Measurements from ENCODE around the gene CRISP1. TPM values are rescaled to one million over a fixed set of nuclear protein-coding genes. Genes with fewer than 3 reads are reported as not detected.
A peak's percentile ranks its signal among the peaks of the same experiment; 100 is the strongest.

The CRISP1 gene
- total and polyA plus RNA-seq, 9 of the 15 experiments (the other 6 are each of a cell fraction or from before 2014, with no cell fraction given) = not detected

GRCh38 chr6:49888742-49889431, 22.6 kb upstream of the CRISP1 start (continued):
- TF ChIP-seq TRIM24 (IDR thresholded peaks at IDR 0.05) (peak; percentile 99 to 100), ZNF184 (CRISPR knock-in tag; IDR thresholded peaks at IDR 0.05) (no peak), ARID1B (IDR thresholded peaks at IDR 0.05) (peak; percentile 99), ZNF77 (CRISPR knock-in tag; IDR thresholded peaks at IDR 0.05) (no peak), IRF9 (tag; IDR thresholded peaks at IDR 0.05) (peak; percentile 96), SETDB1 (IDR thresholded peaks at IDR 0.05; ENCODE audit: low read length) (no peak), HDAC3 (IDR thresholded peaks at IDR 0.05; ENCODE audit: borderline replicate concordance, partially characterized antibody) (peak; percentile 97), CSDE1 (IDR thresholded peaks at IDR 0.05) (no peak), IFI16 (CRISPR knock-in tag; IDR thresholded peaks at IDR 0.05) (no peak), HDAC6 (IDR thresholded peaks at IDR 0.05; ENCODE audit: low read depth, low read length) (no peak), ARID2 (IDR thresholded peaks at IDR 0.05) (no peak), GTF2E2 (tag; IDR thresholded peaks at IDR 0.05) (no peak; the same call in 1 of the 2 replicates), SMAD4 (CRISPR knock-in tag; conservative IDR thresholded peaks at IDR 0.05) (peak; percentile 97), SP1 (CRISPR knock-in tag; IDR thresholded peaks at IDR 0.05) (peak; percentile 67; the same call in 1 of the 2 replicates), ZC3H8 (IDR thresholded peaks at IDR 0.05) (no peak), NFYB (IDR thresholded peaks at IDR 0.05; ENCODE audit: extremely low read depth, insufficient read length) (no peak), RHOXF2B (CRISPR knock-in tag; conservative IDR thresholded peaks at IDR 0.05) (no peak)
- TF ChIP-seq, protein P1, sequence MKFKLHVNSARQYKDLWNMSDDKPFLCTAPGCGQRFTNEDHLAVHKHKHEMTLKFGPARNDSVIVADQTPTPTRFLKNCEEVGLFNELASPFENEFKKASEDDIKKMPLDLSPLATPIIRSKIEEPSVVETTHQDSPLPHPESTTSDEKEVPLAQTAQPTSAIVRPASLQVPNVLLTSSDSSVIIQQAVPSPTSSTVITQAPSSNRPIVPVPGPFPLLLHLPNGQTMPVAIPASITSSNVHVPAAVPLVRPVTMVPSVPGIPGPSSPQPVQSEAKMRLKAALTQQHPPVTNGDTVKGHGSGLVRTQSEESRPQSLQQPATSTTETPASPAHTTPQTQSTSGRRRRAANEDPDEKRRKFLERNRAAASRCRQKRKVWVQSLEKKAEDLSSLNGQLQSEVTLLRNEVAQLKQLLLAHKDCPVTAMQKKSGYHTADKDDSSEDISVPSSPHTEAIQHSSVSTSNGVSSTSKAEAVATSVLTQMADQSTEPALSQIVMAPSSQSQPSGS (CRISPR knock-in tag; IDR thresholded peaks at IDR 0.05) = no peak
- TF ChIP-seq, protein P2, sequence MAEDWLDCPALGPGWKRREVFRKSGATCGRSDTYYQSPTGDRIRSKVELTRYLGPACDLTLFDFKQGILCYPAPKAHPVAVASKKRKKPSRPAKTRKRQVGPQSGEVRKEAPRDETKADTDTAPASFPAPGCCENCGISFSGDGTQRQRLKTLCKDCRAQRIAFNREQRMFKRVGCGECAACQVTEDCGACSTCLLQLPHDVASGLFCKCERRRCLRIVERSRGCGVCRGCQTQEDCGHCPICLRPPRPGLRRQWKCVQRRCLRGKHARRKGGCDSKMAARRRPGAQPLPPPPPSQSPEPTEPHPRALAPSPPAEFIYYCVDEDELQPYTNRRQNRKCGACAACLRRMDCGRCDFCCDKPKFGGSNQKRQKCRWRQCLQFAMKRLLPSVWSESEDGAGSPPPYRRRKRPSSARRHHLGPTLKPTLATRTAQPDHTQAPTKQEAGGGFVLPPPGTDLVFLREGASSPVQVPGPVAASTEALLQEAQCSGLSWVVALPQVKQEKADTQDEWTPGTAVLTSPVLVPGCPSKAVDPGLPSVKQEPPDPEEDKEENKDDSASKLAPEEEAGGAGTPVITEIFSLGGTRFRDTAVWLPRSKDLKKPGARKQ (CRISPR knock-in tag; IDR thresholded peaks at IDR 0.05) = no peak
- TF ChIP-seq, protein P3, sequence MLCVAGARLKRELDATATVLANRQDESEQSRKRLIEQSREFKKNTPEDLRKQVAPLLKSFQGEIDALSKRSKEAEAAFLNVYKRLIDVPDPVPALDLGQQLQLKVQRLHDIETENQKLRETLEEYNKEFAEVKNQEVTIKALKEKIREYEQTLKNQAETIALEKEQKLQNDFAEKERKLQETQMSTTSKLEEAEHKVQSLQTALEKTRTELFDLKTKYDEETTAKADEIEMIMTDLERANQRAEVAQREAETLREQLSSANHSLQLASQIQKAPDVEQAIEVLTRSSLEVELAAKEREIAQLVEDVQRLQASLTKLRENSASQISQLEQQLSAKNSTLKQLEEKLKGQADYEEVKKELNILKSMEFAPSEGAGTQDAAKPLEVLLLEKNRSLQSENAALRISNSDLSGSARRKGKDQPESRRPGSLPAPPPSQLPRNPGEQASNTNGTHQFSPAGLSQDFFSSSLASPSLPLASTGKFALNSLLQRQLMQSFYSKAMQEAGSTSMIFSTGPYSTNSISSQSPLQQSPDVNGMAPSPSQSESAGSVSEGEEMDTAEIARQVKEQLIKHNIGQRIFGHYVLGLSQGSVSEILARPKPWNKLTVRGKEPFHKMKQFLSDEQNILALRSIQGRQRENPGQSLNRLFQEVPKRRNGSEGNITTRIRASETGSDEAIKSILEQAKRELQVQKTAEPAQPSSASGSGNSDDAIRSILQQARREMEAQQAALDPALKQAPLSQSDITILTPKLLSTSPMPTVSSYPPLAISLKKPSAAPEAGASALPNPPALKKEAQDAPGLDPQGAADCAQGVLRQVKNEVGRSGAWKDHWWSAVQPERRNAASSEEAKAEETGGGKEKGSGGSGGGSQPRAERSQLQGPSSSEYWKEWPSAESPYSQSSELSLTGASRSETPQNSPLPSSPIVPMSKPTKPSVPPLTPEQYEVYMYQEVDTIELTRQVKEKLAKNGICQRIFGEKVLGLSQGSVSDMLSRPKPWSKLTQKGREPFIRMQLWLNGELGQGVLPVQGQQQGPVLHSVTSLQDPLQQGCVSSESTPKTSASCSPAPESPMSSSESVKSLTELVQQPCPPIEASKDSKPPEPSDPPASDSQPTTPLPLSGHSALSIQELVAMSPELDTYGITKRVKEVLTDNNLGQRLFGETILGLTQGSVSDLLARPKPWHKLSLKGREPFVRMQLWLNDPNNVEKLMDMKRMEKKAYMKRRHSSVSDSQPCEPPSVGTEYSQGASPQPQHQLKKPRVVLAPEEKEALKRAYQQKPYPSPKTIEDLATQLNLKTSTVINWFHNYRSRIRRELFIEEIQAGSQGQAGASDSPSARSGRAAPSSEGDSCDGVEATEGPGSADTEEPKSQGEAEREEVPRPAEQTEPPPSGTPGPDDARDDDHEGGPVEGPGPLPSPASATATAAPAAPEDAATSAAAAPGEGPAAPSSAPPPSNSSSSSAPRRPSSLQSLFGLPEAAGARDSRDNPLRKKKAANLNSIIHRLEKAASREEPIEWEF (CRISPR knock-in tag; IDR thresholded peaks at IDR 0.05) = no peak

All from K562 (cell line).